NT2/D1 (cell line): Measurements from ENCODE around the gene TSEN15.

Source experiments
- DNase-seq: peaks from one replicate; pipeline ENCODE4 v3.0.0-alpha.2; 2011; ENCODE audit warnings: low read depth, low spot score
- H3K27me3 ChIP-seq: 2 replicates; pipeline ENCODE4 v1.6.0; 2011; ENCODE audit warnings: mild to moderate bottlenecking; ENCODE audit not compliant: insufficient read length, insufficient read depth
- H3K36me3 ChIP-seq: 2 replicates; pipeline ENCODE4 v1.6.1; 2011; ENCODE audit warnings: mild to moderate bottlenecking, low read length, mixed read lengths; ENCODE audit not compliant: insufficient read depth, insufficient read length
- H3K4me1 ChIP-seq: 2 replicates; pipeline ENCODE4 v1.5.1; 2011; ENCODE audit not compliant: insufficient read depth, insufficient read length
- H3K4me3 ChIP-seq: 2 replicates; pipeline ENCODE4 v1.5.1; 2011; ENCODE audit warnings: low read depth; ENCODE audit not compliant: insufficient read length
- H3K9ac ChIP-seq: 2 replicates; pipeline ENCODE4 v1.6.0; 2011; ENCODE audit warnings: low read depth; ENCODE audit not compliant: insufficient read length
- H3K9me3 ChIP-seq: 2 replicates; pipeline ENCODE4 v1.5.1; 2011; ENCODE audit warnings: mild to moderate bottlenecking, low read length; ENCODE audit not compliant: insufficient read depth
- SUZ12 ChIP-seq: IDR thresholded peaks from 2 replicates; pipeline ENCODE4 v1.6.1; 2011; ENCODE audit not compliant: insufficient read length, insufficient read depth; ENCODE audit errors: extremely low read depth
- YY1 ChIP-seq: IDR thresholded peaks from 2 replicates; pipeline ENCODE4 v1.6.1; 2011; ENCODE audit not compliant: insufficient read length, insufficient read depth
- ZNF274 ChIP-seq: IDR thresholded peaks from 2 replicates; pipeline ENCODE4 v1.6.1; 2011; ENCODE audit warnings: mild to moderate bottlenecking, low read depth, low read length

TSEN15 gene

GRCh38 chr1:184051485-184052193 is at the start of gene TSEN15:
TSEN15 (plus strand) TSS chr1:184051730; CDS start chr1:184051756, 26 bp downstream.
- TF ChIP-seq YY1: peak; percentile 30
- no peak for TF ChIP-seq ZNF274
- no peak for TF ChIP-seq SUZ12

GRCh38 chr1:184002071-184002470 is 49.5 kb upstream of the TSEN15 start:
- H3K36me3 ChIP-seq: no peaks in the 10 kb centered on the region
- H3K9me3 ChIP-seq: no peaks in the 10 kb centered on the region
- no peaks in the 10 kb centered on the region for H3K27me3 ChIP-seq
- peak; percentile 75 for DNase-seq
- no peak overlapping the region for H3K4me3 ChIP-seq
- TF ChIP-seq ZNF274 (no peak), SUZ12 (no peak), YY1 (no peak)
- H3K4me1 ChIP-seq: no peaks in the 10 kb centered on the region
- no peak overlapping the region for H3K9ac ChIP-seq

More at GRCh38 chr1:184051485-184052193, at the start of gene TSEN15:
- H3K27me3 ChIP-seq: no peaks in the 10 kb centered on the region
- H3K4me3 ChIP-seq: peak within 1 kb of the TSS; percentile 88
- DNase-seq: peak; percentile 61
- H3K36me3 ChIP-seq: peaks cover 26% of the 10 kb centered on the region
- peak within 1 kb of the TSS; percentile 95 for H3K9ac ChIP-seq
- no peaks in the 10 kb centered on the region for H3K4me1 ChIP-seq
- peaks cover 17% of the 10 kb centered on the region; the same call in 1 of the 2 replicates for H3K9me3 ChIP-seq

- no peak overlapping the region for H3K4me3 ChIP-seq
- H3K27me3 ChIP-seq: no peaks in the 10 kb centered on the region
- no peak overlapping the region for H3K9ac ChIP-seq
- no peaks in the 10 kb centered on the region for H3K4me1 ChIP-seq
- no peaks in the 10 kb centered on the region for H3K36me3 ChIP-seq
- DNase-seq: no peak
- no peaks in the 10 kb centered on the region for H3K9me3 ChIP-seq
- TF ChIP-seq ZNF274 (no peak), YY1 (no peak), SUZ12 (no peak)
Measured at GRCh38 chr1:184004935-184005334, 46.6 kb upstream of the TSEN15 start.

GRCh38 chr1:184005506-184005905 is 46.0 kb upstream of the TSEN15 start:
- H3K36me3 ChIP-seq: no peaks in the 10 kb centered on the region
- no peak overlapping the region for H3K9ac ChIP-seq
- DNase-seq: no peak
- H3K4me1 ChIP-seq: no peaks in the 10 kb centered on the region
- no peaks in the 10 kb centered on the region for H3K9me3 ChIP-seq
- no peaks in the 10 kb centered on the region for H3K27me3 ChIP-seq
- no peak for TF ChIP-seq YY1
- TF ChIP-seq SUZ12: no peak
- no peak for TF ChIP-seq ZNF274
- no peak overlapping the region for H3K4me3 ChIP-seq

- Histone ChIP-seq H3K4me3 (no peak overlapping the region), H3K4me1 (no peaks in the 10 kb centered on the region), H3K27me3 (no peaks in the 10 kb centered on the region), H3K9me3 (no peaks in the 10 kb centered on the region), H3K9ac (no peak overlapping the region), H3K36me3 (no peaks in the 10 kb centered on the region)
- no peak for DNase-seq
- no peak for TF ChIP-seq SUZ12
- TF ChIP-seq ZNF274: no peak
- TF ChIP-seq YY1: no peak
Measured at GRCh38 chr1:184010788-184011187, 40.7 kb upstream of the TSEN15 start.

- Histone ChIP-seq H3K4me3 (no peak overlapping the region), H3K9ac (no peak overlapping the region), H3K27me3 (no peaks in the 10 kb centered on the region), H3K36me3 (no peaks in the 10 kb centered on the region), H3K9me3 (no peaks in the 10 kb centered on the region), H3K4me1 (no peaks in the 10 kb centered on the region)
- DNase-seq: no peak
- no peak for TF ChIP-seq ZNF274
- no peak for TF ChIP-seq YY1
- TF ChIP-seq SUZ12: no peak
Measured at GRCh38 chr1:184012187-184012586, 39.3 kb upstream of the TSEN15 start.

GRCh38 chr1:184014271-184014670 is 37.3 kb upstream of the TSEN15 start:
- no peak for DNase-seq
- Histone ChIP-seq H3K9ac (no peak overlapping the region), H3K27me3 (no peaks in the 10 kb centered on the region), H3K4me3 (no peak overlapping the region), H3K36me3 (no peaks in the 10 kb centered on the region), H3K4me1 (no peaks in the 10 kb centered on the region), H3K9me3 (no peaks in the 10 kb centered on the region)
- TF ChIP-seq YY1 (no peak), ZNF274 (no peak)

GRCh38 chr1:184016169-184016568 is 35.4 kb upstream of the TSEN15 start:
- H3K9me3 ChIP-seq: no peaks in the 10 kb centered on the region
- H3K9ac ChIP-seq: no peak overlapping the region
- no peak for DNase-seq
- H3K27me3 ChIP-seq: no peaks in the 10 kb centered on the region
- H3K4me3 ChIP-seq: no peak overlapping the region
- no peaks in the 10 kb centered on the region for H3K4me1 ChIP-seq
- TF ChIP-seq ZNF274 (no peak), YY1 (no peak), SUZ12 (no peak)
- no peaks in the 10 kb centered on the region for H3K36me3 ChIP-seq
